ENCODE results near the gene ZNF22.

The ZNF22 gene

GRCh38 chr10:44992732-44993225 is 7.9 kb upstream of the ZNF22 start:
- TF ChIP-seq CTCF (IDR thresholded peaks at IDR 0.05; ENCODE audit: borderline replicate concordance, insufficient read depth, low read depth, low read length): no peak

GRCh38 chr10:44993226-44993921 is 7.3 kb upstream of the ZNF22 start:
- TF ChIP-seq CTCF (IDR thresholded peaks at IDR 0.05; ENCODE audit: borderline replicate concordance, insufficient read depth, low read depth, low read length): no peak
- H3K4me3 ChIP-seq (ENCODE audit: low read depth, low read length): no peak overlapping the region

More at GRCh38 chr10:44992732-44993225, 7.9 kb upstream of the ZNF22 start:
- H3K4me3 ChIP-seq (ENCODE audit: low read depth, low read length): no peak overlapping the region

- H3K4me3 ChIP-seq (ENCODE audit: low read depth, low read length): no peak overlapping the region
- TF ChIP-seq CTCF (IDR thresholded peaks at IDR 0.05; ENCODE audit: borderline replicate concordance, insufficient read depth, low read depth, low read length): no peak
Observed at GRCh38 chr10:44993922-44994751, 6.6 kb upstream of the ZNF22 start.

GRCh38 chr10:44994752-44995530 is 5.8 kb upstream of the ZNF22 start:
- no peak for TF ChIP-seq CTCF (IDR thresholded peaks at IDR 0.05; ENCODE audit: borderline replicate concordance, insufficient read depth, low read depth, low read length)
- no peak overlapping the region for H3K4me3 ChIP-seq (ENCODE audit: low read depth, low read length)

- no peak overlapping the region for H3K4me3 ChIP-seq (ENCODE audit: low read depth, low read length)
- TF ChIP-seq CTCF (IDR thresholded peaks at IDR 0.05; ENCODE audit: borderline replicate concordance, insufficient read depth, low read depth, low read length): no peak
Observed at GRCh38 chr10:44995581-44995913, 5.2 kb upstream of the ZNF22 start.

- TF ChIP-seq CTCF (IDR thresholded peaks at IDR 0.05; ENCODE audit: borderline replicate concordance, insufficient read depth, low read depth, low read length): no peak
- no peak overlapping the region for H3K4me3 ChIP-seq (ENCODE audit: low read depth, low read length)
Observed at GRCh38 chr10:44995914-44996669, 4.6 kb upstream of the ZNF22 start.

All from GM12875 (cell line).